DOHH2 (cell line): Measurements from ENCODE around the gene CYYR1.

Source experiments
- H3F3A ChIP-seq: fragments of 200-600 bp; sonication (generic), shearing (Covaris generic); 2 replicates; pipeline ENCODE4 v1.6.0; 2016; ENCODE audit warnings: antibody characterized with exemption, mild to moderate bottlenecking; ENCODE audit not compliant: control insufficient read depth, insufficient read depth
- H3K27ac ChIP-seq: fragments of 200-600 bp; sonication (generic); 2 replicates; pipeline ENCODE4 v1.5.1; 2014; ENCODE audit warnings: low read depth, mild to moderate bottlenecking, low read length, moderate library complexity
- H3K27me3 ChIP-seq: fragments of 200-600 bp; sonication (generic); 2 replicates; pipeline ENCODE4 v1.6.1; 2014; ENCODE audit warnings: mild to moderate bottlenecking, low read length, mixed read lengths; ENCODE audit not compliant: control insufficient read depth
- H3K36me3 ChIP-seq: fragments of 200-600 bp; sonication (generic); 2 replicates; pipeline ENCODE4 v1.6.1; 2014; ENCODE audit warnings: mild to moderate bottlenecking, low read length, moderate library complexity, mixed read lengths; ENCODE audit not compliant: control insufficient read depth
- H3K4me1 ChIP-seq: fragments of 200-600 bp; sonication (generic); 2 replicates; pipeline ENCODE4 v1.6.1; 2014; ENCODE audit warnings: mild to moderate bottlenecking, low read length, mixed read lengths; ENCODE audit not compliant: control insufficient read depth
- H3K4me2 ChIP-seq: fragments of 200-600 bp; sonication (generic); 2 replicates; pipeline ENCODE4 v1.6.0; 2014; ENCODE audit warnings: mild to moderate bottlenecking, low read length, moderate library complexity
- H3K4me3 ChIP-seq: fragments of 200-600 bp; sonication (generic); 2 replicates; pipeline ENCODE4 v1.5.1; 2014; ENCODE audit warnings: mild to moderate bottlenecking, low read length, mixed read lengths
- H3K79me2 ChIP-seq: fragments of 200-600 bp; sonication (generic); 2 replicates; pipeline ENCODE4 v1.6.1; 2014; ENCODE audit warnings: mild to moderate bottlenecking, low read length, mixed read lengths; ENCODE audit not compliant: control insufficient read depth
- H3K9me2 ChIP-seq: fragments of 200-600 bp; sonication (generic); replicated peaks from 2 replicates; pipeline ENCODE4 v1.6.1; 2014; ENCODE audit warnings: mild to moderate bottlenecking, low read length, mixed read lengths; ENCODE audit not compliant: control insufficient read depth
- H3K9me3 ChIP-seq: fragments of 200-600 bp; sonication (generic); 2 replicates; pipeline ENCODE4 v1.6.1; 2014; ENCODE audit warnings: antibody characterized with exemption, low read length, mixed read lengths; ENCODE audit not compliant: control insufficient read depth, insufficient read depth
- H4K20me1 ChIP-seq: fragments of 200-600 bp; sonication (generic); 2 replicates; pipeline ENCODE4 v1.6.0; 2014; ENCODE audit warnings: low read depth, mild to moderate bottlenecking, antibody characterized with exemption, low read length, moderate library complexity; ENCODE audit not compliant: control insufficient read depth, insufficient read depth
- EZH2phosphoT487 ChIP-seq: fragments of 200-600 bp; sonication (generic); IDR thresholded peaks from 2 replicates; pipeline ENCODE4 v1.6.1; 2017; ENCODE audit warnings: borderline replicate concordance, mild to moderate bottlenecking, antibody characterized with exemption, low read length, moderate library complexity, mixed read lengths
- TF ChIP-seq, protein P1 (sequence below): fragments of 200-600 bp; sonication (generic); IDR thresholded peaks from one replicate; pipeline ENCODE4 v1.5.1; 2014; ENCODE audit warnings: antibody characterized with exemption, mild to moderate bottlenecking, low read depth, low read length; ENCODE audit not compliant: poor library complexity, severe bottlenecking

The CYYR1 gene

DNA sequence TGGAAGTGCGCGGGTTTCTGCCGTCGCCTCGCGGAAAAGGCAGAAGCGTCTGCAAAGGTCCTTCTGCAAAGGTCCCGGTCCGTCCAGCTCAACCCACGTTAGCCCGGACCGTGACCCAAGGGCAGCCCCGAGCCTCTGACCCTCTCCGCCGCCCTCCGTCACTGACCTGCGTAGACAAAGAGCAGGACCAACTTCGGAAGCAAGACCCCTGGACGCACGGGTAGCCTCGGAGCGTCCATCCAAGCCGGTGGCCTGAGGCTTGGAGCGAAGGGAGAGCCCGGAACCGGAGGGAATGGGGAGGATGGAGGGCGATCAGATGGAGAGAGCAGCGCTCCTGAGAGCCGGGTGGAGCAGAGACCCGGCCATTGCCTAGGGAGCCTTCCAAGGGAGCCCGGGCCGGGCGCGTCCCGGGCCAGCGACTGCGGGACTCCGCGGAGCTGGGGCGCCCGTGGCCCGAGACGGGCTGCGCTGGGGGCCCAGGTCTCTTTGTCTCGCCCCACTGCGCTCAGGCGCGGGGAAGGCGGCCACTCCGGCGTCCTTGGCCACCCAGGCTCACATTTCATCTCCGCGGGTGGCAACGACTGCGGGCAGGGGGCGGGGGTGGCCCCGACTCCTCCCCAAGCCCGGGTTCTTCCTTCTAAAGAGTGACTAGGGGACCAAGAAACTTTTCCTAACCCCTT is at the start of gene CYYR1:
CYYR1 (minus strand) TSS at position 585 of the 680 bp plus-strand sequence; CDS start at position 239, 346 bp downstream.
- Histone ChIP-seq H3K36me3 (no peaks in the 10 kb centered on the region), H3K4me3 (no peak within 1 kb of the TSS), H4K20me1 (no peaks in the 10 kb centered on the region), H3K4me1 (no peaks in the 10 kb centered on the region), H3K79me2 (no peaks in the 10 kb centered on the region), H3K27me3 (no peaks in the 10 kb centered on the region), H3K4me2 (no peak within 1 kb of the TSS), H3F3A (no peaks in the 10 kb centered on the region), H3K9me3 (no peaks in the 10 kb centered on the region; the same call in 1 of the 2 replicates), H3K27ac (no peak within 1 kb of the TSS), H3K9me2 (no peaks in the 10 kb centered on the region)
- TF ChIP-seq EZH2phosphoT487: no peak
- TF ChIP-seq, protein P1, sequence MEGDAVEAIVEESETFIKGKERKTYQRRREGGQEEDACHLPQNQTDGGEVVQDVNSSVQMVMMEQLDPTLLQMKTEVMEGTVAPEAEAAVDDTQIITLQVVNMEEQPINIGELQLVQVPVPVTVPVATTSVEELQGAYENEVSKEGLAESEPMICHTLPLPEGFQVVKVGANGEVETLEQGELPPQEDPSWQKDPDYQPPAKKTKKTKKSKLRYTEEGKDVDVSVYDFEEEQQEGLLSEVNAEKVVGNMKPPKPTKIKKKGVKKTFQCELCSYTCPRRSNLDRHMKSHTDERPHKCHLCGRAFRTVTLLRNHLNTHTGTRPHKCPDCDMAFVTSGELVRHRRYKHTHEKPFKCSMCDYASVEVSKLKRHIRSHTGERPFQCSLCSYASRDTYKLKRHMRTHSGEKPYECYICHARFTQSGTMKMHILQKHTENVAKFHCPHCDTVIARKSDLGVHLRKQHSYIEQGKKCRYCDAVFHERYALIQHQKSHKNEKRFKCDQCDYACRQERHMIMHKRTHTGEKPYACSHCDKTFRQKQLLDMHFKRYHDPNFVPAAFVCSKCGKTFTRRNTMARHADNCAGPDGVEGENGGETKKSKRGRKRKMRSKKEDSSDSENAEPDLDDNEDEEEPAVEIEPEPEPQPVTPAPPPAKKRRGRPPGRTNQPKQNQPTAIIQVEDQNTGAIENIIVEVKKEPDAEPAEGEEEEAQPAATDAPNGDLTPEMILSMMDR: no peak

DNA sequence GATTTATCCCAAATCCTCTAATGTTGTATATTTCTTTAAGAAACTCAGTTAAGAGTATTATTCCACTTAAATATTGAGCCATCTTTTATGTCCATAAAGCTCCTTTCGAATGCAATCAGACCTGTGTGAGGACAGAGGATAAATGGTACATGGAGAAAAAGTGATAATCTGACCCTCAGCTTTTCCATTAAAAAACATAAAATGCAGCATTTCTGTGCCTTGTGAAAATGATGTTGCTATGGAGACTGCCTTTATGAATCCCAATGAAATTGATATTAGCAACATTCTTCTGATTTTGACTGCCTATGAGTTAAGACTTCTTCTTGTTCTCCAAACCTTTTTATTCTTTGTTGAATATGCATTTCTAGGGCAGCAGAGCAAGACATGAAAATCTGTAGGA is 44.1 kb upstream of the CYYR1 start:
- H3K36me3 ChIP-seq: no peaks in the 10 kb centered on the region
- H3K9me2 ChIP-seq: no peaks in the 10 kb centered on the region
- no peaks in the 10 kb centered on the region for H4K20me1 ChIP-seq
- H3K4me2 ChIP-seq: no peak overlapping the region
- H3K4me3 ChIP-seq: no peak overlapping the region
- H3K9me3 ChIP-seq: no peaks in the 10 kb centered on the region
- no peak overlapping the region for H3K27ac ChIP-seq
- H3F3A ChIP-seq: no peaks in the 10 kb centered on the region
- no peaks in the 10 kb centered on the region for H3K27me3 ChIP-seq
- TF ChIP-seq, protein P1: no peak
- no peak for TF ChIP-seq EZH2phosphoT487
- H3K4me1 ChIP-seq: no peaks in the 10 kb centered on the region
- H3K79me2 ChIP-seq: no peaks in the 10 kb centered on the region

DNA sequence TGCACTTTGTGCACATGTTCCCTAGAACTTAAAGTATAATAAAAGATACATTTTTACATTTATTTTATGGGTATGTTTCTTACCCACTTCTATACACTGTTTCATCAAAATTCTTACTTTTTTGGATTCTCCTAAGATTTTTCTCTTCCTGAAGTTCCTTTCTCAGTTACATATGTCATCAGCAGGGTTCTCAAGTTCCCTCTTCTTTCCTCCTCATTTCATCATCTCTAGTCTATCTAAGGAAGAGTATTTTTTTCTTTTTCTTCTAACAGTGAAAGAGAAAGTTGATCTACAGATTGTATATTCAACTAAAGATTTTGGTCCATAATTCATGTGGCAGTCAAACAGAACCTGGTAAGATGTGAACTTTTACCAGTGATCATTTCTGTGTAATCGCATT is 41.2 kb upstream of the CYYR1 start:
- Histone ChIP-seq H3K4me3 (no peak overlapping the region), H3K4me2 (no peak overlapping the region), H3K9me2 (no peaks in the 10 kb centered on the region), H4K20me1 (no peaks in the 10 kb centered on the region), H3F3A (no peaks in the 10 kb centered on the region), H3K27ac (no peak overlapping the region), H3K79me2 (no peaks in the 10 kb centered on the region), H3K27me3 (no peaks in the 10 kb centered on the region), H3K36me3 (no peaks in the 10 kb centered on the region), H3K4me1 (no peaks in the 10 kb centered on the region), H3K9me3 (peaks cover 3% of the 10 kb centered on the region; the same call in 1 of the 2 replicates)
- no peak for TF ChIP-seq EZH2phosphoT487
- TF ChIP-seq, protein P1: no peak
